ENCODE measurements around the gene OR52B6.

The OR52B6 gene

GRCh38 chr11:5548440-5548839 is 32.2 kb upstream of the OR52B6 start, which contains the start of gene OR52H1:
Gene OR52H1, minus strand, starts transcription at chr11:5548540. Its CDS starts 3,035 bp downstream, at chr11:5545505.
- TF ChIP-seq NFIC (IDR thresholded peaks at IDR 0.05) (no peak), RAD21 (IDR thresholded peaks at IDR 0.05; ENCODE audit: low read depth) (no peak), REST (IDR thresholded peaks at IDR 0.05; ENCODE audit: low read depth) (no peak), TCF12 (IDR thresholded peaks at IDR 0.05; ENCODE audit: low read depth) (no peak), ZBTB7A (IDR thresholded peaks at IDR 0.05; ENCODE audit: low read depth) (no peak), FOXM1 (IDR thresholded peaks at IDR 0.05; ENCODE audit: borderline replicate concordance, low read depth) (no peak), EGR1 (IDR thresholded peaks at IDR 0.05) (no peak), TEAD4 (IDR thresholded peaks at IDR 0.05) (no peak), MAX (IDR thresholded peaks at IDR 0.05) (no peak), USF1 (IDR thresholded peaks at IDR 0.05) (no peak), TAF1 (IDR thresholded peaks at IDR 0.05; ENCODE audit: low read depth) (no peak), EP300 (IDR thresholded peaks at IDR 0.05; ENCODE audit: borderline replicate concordance) (no peak), CEBPB (IDR thresholded peaks at IDR 0.05) (no peak), YY1 (IDR thresholded peaks at IDR 0.05; ENCODE audit: low read depth) (no peak), CREB1 (IDR thresholded peaks at IDR 0.05; ENCODE audit: low read depth) (no peak)

GRCh38 chr11:5550440-5551095 is 30.1 kb upstream of the OR52B6 start:
- TF ChIP-seq REST (IDR thresholded peaks at IDR 0.05; ENCODE audit: low read depth) (no peak), RAD21 (IDR thresholded peaks at IDR 0.05; ENCODE audit: low read depth) (no peak), YY1 (IDR thresholded peaks at IDR 0.05; ENCODE audit: low read depth) (no peak), MAX (IDR thresholded peaks at IDR 0.05) (no peak), CEBPB (IDR thresholded peaks at IDR 0.05) (no peak), FOXM1 (IDR thresholded peaks at IDR 0.05; ENCODE audit: borderline replicate concordance, low read depth) (no peak), TCF12 (IDR thresholded peaks at IDR 0.05; ENCODE audit: low read depth) (no peak), EGR1 (IDR thresholded peaks at IDR 0.05) (no peak), ZBTB7A (IDR thresholded peaks at IDR 0.05; ENCODE audit: low read depth) (no peak), USF1 (IDR thresholded peaks at IDR 0.05) (no peak), TEAD4 (IDR thresholded peaks at IDR 0.05) (no peak), TAF1 (IDR thresholded peaks at IDR 0.05; ENCODE audit: low read depth) (no peak), CREB1 (IDR thresholded peaks at IDR 0.05; ENCODE audit: low read depth) (no peak), EP300 (IDR thresholded peaks at IDR 0.05; ENCODE audit: borderline replicate concordance) (no peak), NFIC (IDR thresholded peaks at IDR 0.05) (no peak)

GRCh38 chr11:5553343-5553742 is 27.3 kb upstream of the OR52B6 start:
- TF ChIP-seq TAF1 (IDR thresholded peaks at IDR 0.05; ENCODE audit: low read depth) (no peak), EGR1 (IDR thresholded peaks at IDR 0.05) (no peak)

- TF ChIP-seq EGR1 (IDR thresholded peaks at IDR 0.05) (no peak), REST (IDR thresholded peaks at IDR 0.05; ENCODE audit: low read depth) (no peak), TAF1 (IDR thresholded peaks at IDR 0.05; ENCODE audit: low read depth) (no peak), CREB1 (IDR thresholded peaks at IDR 0.05; ENCODE audit: low read depth) (no peak), TEAD4 (IDR thresholded peaks at IDR 0.05) (no peak), MAX (IDR thresholded peaks at IDR 0.05) (no peak), NFIC (IDR thresholded peaks at IDR 0.05) (no peak), CEBPB (IDR thresholded peaks at IDR 0.05) (no peak), FOXM1 (IDR thresholded peaks at IDR 0.05; ENCODE audit: borderline replicate concordance, low read depth) (no peak), RAD21 (IDR thresholded peaks at IDR 0.05; ENCODE audit: low read depth) (no peak), YY1 (IDR thresholded peaks at IDR 0.05; ENCODE audit: low read depth) (no peak), ZBTB7A (IDR thresholded peaks at IDR 0.05; ENCODE audit: low read depth) (no peak), USF1 (IDR thresholded peaks at IDR 0.05) (no peak), EP300 (IDR thresholded peaks at IDR 0.05; ENCODE audit: borderline replicate concordance) (no peak), TCF12 (IDR thresholded peaks at IDR 0.05; ENCODE audit: low read depth) (no peak)
These were observed 24.0 kb upstream of the OR52B6 start for GRCh38 chr11:5556596-5557188.
